GM12878 (cell line): Measurements from ENCODE around the gene DAPK2. TPM values are rescaled to one million over a fixed set of nuclear protein-coding genes. Genes with fewer than 3 reads are reported as not detected.

Experiments used
- ATAC-seq: fragments of 200-7000 bp; cut with Tn5 transposase; 3 replicates; pipeline ENCODE4 v1.9.1; 2020; ENCODE audit warnings: mild to moderate bottlenecking, moderate library complexity
- BruUV-seq: library from RNA; stranded (reverse); fragments of 400-500 nt; replicated peaks from 2 replicates; lab custom pipeline; 2021; lab: Mats Ljungman, UMichigan
- CTCF ChIA-PET: fragments of 300-600 bp; sonication (Branson Sonifier 250); formaldehyde crosslinking; extraction: SDS; loops from one replicate; lab custom pipeline; 2021; ENCODE audit warnings: inconsistent platforms; lab: Yijun Ruan, JAX
- POLR2A ChIA-PET: fragments of 350-600 bp; formaldehyde crosslinking; extraction: SDS; loops from one replicate; lab custom pipeline; 2021; ENCODE audit warnings: inconsistent platforms; lab: Charles Lee
- RAD21 ChIA-PET: fragments of 300-600 bp; sonication (Branson Sonifier 250); formaldehyde crosslinking; loops from one replicate; lab custom pipeline; 2023; ENCODE audit warnings: antibody characterized with exemption; ENCODE audit not compliant: unreplicated experiment; lab: Charles Lee
- SMC1A ChIA-PET: fragments of 300-600 bp; sonication (Branson Sonifier 250); formaldehyde crosslinking; loops from one replicate; lab custom pipeline; 2023; ENCODE audit not compliant: unreplicated experiment, uncharacterized antibody; lab: Charles Lee
- DNase-seq: peaks from one replicate; pipeline ENCODE4 v3.0.0-alpha.2; 2011; ENCODE audit warnings: low read depth, low spot score
- FAIRE-seq: peaks from 3 replicates; lab custom pipeline; 2011; peaks lifted over from hg19 to GRCh38; lab: Jason Lieb, UNC
- H2AFZ ChIP-seq: 2 replicates; pipeline ENCODE4 v1.6.0; 2011; ENCODE audit warnings: low read depth, low read length, control low read depth; ENCODE audit not compliant: control insufficient read depth
- H3K27ac ChIP-seq: 2 replicates; pipeline ENCODE4 v1.5.1; 2011; ENCODE audit warnings: control low read depth; ENCODE audit not compliant: control insufficient read depth, insufficient read depth
- H3K27me3 ChIP-seq, 2 experiments: replicated peaks in 1 of 2; 2 replicates each; pipeline versions ENCODE4 v1.6.0 to v1.6.1; 2011; ENCODE audit warnings: low read length in 1 of 2; ENCODE audit not compliant: control insufficient read depth in 2 of 2, insufficient read depth in 2 of 2
- H3K36me3 ChIP-seq, 2 experiments: 2 replicates each; pipeline ENCODE4 v1.5.1; 2011; ENCODE audit warnings: low read length in 1 of 2; ENCODE audit not compliant: control insufficient read depth in 2 of 2, insufficient read depth in 2 of 2
- H3K4me1 ChIP-seq: 2 replicates; pipeline ENCODE4 v1.6.1; 2011; ENCODE audit warnings: mild to moderate bottlenecking, low read length, moderate library complexity, mixed read lengths; ENCODE audit not compliant: control insufficient read depth, insufficient read depth
- H3K4me2 ChIP-seq: 2 replicates; pipeline ENCODE4 v1.6.0; 2011; ENCODE audit warnings: control low read depth; ENCODE audit not compliant: control insufficient read depth, insufficient read depth
- H3K4me3 ChIP-seq: fragments of 200-600 bp; sonication (generic); 2 replicates; pipeline ENCODE4 v1.5.1; 2016
- H3K79me2 ChIP-seq: 2 replicates; pipeline ENCODE4 v1.6.0; 2011; ENCODE audit warnings: low read length; ENCODE audit not compliant: control insufficient read depth, insufficient read depth
- H3K9ac ChIP-seq: 2 replicates; pipeline ENCODE4 v1.8.0; 2011; ENCODE audit warnings: low read length, control low read depth, mixed read lengths; ENCODE audit not compliant: control insufficient read depth, insufficient read depth
- H3K9me3 ChIP-seq: replicated peaks from 3 replicates; pipeline ENCODE4 v1.5.1; 2011; ENCODE audit warnings: mild to moderate bottlenecking, low read length; ENCODE audit not compliant: control insufficient read depth, insufficient read depth
- H4K20me1 ChIP-seq: 2 replicates; pipeline ENCODE4 v1.6.0; 2011; ENCODE audit not compliant: control insufficient read depth, insufficient read depth
- IKZF1 ChIP-seq: fragments of 450-650 bp; conservative IDR thresholded peaks from 2 replicates; pipeline ENCODE4 v1.6.1; 2017; ENCODE audit warnings: antibody characterized with exemption, mild to moderate bottlenecking
- RUNX3 ChIP-seq: IDR thresholded peaks from 2 replicates; pipeline ENCODE4 v1.6.1; 2012; ENCODE audit warnings: low read length, inconsistent platforms
- WGBS: methylation state at CpG from one replicate; pipeline ENCODE4 v1.1.6; 2016; ENCODE audit warnings: low lambda C conversion rate; ENCODE audit not compliant: insufficient replicate concordance, insufficient coverage; ENCODE audit errors: missing lambda C conversion rate; 5-methylcytosine and 5-hydroxymethylcytosine counted together
- in situ Hi-C: fragments of 300-500 bp; cut with MboI; formaldehyde crosslinking; loops from 9 replicates; pipeline ENCODE4 v1.14.3; 2018; ENCODE audit warnings: mixed read lengths
- intact Hi-C: fragments of 100-400 bp; cut with micrococcal nuclease; formaldehyde crosslinking; loops from one replicate; pipeline ENCODE4 v1.14.2; 2022; ENCODE audit not compliant: unreplicated experiment
- polyA plus RNA-seq, 11 experiments: library from polyadenylated mRNA; depleted of rRNA in 4 of 11; unstranded in 6 of 11; stranded (reverse) in 5 of 11; fragments of >200 nt; fragmentation: Nextera tagmentation in 4 of 11; fragmentation: Illumina TruSeq in 1 of 11; extraction: Ambion mirVana in 4 of 11; extraction: Trizol in 1 of 11; gene quantifications; 1 replicate in 1 of 11; 2 replicates in 10 of 11; pipeline versions ENCODE4 v1.2.1 to v1.2.3, GENCODE V29; 2011 to 2016; ENCODE audit warnings: inconsistent platforms in 2 of 11, missing spikeins in 2 of 11, low read depth in 1 of 11
- total RNA-seq, 4 experiments: library from RNA; depleted of rRNA in 3 of 4; stranded (reverse); fragments of >200 nt in 3 of 4; fragmentation: Illumina TruSeq in 1 of 4; extraction: Trizol in 1 of 4; gene quantifications; 2 replicates each; pipeline versions ENCODE4 v1.2.1 to v1.2.3, GENCODE V29; 2013 to 2021
- TF ChIP-seq, protein P1 (sequence below): fragments of 450-650 bp; formaldehyde crosslinking; IDR thresholded peaks from 2 replicates; pipeline ENCODE4 v1.4.0; 2020; ENCODE audit warnings: mild to moderate bottlenecking, moderate library complexity

Gene DAPK2
- total and polyA plus RNA-seq, 10 of the 15 experiments (the other 5 are each of a cell fraction or from before 2014, with no cell fraction given) = 0.69 to 8.4 (median 4.1) TPM

DNA sequence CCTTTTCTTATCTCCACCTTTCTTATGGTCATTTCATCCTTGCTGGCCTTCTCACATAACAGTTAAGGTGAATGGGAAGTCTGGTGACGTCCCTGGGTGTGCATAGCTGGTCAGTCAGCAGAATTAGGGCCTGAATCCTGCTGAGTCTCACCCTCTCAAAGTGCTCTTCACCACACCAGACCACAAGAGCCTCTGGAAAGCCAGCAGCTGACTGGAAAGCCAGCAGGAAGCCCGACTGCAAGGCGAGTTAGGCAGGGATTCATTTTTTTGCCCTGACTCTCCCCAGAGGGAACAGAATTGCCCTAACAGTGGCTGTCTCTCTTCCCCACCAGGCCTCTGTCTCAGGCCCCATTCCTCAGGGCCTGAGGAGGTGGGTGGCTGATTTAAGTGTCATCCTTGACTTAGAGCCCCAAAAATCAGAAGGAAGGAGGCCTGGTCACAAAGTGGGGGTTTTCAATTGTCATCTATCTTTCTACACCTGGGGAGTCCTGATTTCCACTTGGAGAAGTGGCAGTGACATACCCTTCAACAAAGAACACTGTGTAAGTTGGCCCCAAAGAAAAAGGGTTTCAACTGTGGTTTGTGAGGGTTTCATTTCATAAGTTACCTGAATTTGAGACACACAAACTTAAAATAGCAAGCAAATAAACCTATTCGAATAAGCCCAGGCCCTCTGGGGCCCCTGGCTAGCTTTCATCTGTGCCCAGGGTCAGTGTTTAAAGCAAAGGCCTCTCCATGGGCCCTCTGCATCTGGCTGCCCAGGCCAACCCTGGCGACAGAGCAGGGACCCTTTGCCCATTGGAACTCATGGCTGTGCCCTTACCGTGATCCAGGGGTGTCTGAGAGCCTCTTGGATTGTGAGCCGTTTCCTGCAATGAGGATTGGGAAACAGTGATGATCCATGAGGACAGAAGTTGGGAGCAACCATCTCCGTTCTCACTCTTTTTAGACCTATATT, 122.0 kb downstream of the DAPK2 start:
- TF ChIP-seq, protein P1, sequence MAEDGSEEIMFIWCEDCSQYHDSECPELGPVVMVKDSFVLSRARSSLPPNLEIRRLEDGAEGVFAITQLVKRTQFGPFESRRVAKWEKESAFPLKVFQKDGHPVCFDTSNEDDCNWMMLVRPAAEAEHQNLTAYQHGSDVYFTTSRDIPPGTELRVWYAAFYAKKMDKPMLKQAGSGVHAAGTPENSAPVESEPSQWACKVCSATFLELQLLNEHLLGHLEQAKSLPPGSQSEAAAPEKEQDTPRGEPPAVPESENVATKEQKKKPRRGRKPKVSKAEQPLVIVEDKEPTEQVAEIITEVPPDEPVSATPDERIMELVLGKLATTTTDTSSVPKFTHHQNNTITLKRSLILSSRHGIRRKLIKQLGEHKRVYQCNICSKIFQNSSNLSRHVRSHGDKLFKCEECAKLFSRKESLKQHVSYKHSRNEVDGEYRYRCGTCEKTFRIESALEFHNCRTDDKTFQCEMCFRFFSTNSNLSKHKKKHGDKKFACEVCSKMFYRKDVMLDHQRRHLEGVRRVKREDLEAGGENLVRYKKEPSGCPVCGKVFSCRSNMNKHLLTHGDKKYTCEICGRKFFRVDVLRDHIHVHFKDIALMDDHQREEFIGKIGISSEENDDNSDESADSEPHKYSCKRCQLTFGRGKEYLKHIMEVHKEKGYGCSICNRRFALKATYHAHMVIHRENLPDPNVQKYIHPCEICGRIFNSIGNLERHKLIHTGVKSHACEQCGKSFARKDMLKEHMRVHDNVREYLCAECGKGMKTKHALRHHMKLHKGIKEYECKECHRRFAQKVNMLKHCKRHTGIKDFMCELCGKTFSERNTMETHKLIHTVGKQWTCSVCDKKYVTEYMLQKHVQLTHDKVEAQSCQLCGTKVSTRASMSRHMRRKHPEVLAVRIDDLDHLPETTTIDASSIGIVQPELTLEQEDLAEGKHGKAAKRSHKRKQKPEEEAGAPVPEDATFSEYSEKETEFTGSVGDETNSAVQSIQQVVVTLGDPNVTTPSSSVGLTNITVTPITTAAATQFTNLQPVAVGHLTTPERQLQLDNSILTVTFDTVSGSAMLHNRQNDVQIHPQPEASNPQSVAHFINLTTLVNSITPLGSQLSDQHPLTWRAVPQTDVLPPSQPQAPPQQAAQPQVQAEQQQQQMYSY (CRISPR knock-in tag) = no peak
- 0 out of 2 replicates have a peak, but pooled peaks have one; percentile 9 for TF ChIP-seq IKZF1
- TF ChIP-seq RUNX3 = peak; percentile 68
- H3K4me3 ChIP-seq = no peak overlapping the region
- peaks cover 27% of the 10 kb centered on the region for H3K4me1 ChIP-seq
- FAIRE-seq = peak; percentile 31
- peak overlapping the region; percentile 34; the same call in 1 of the 2 replicates for H3K4me2 ChIP-seq
- CTCF ChIA-PET = interaction anchor here (0.8 to 5.3 kb wide), 4 partner anchors 20 to 59 kb away, joined by 3 to 30 read pairs (median 4); no protein-coding TSS in a partner anchor
- intact Hi-C loops (no loop called here), in situ Hi-C loops (no loop called here)
- peak; percentile 74 for ATAC-seq
- no peaks in the 10 kb centered on the region for H4K20me1 ChIP-seq
- H3K9me3 ChIP-seq = no peaks in the 10 kb centered on the region
- BruUV-seq = no TSS peak
- RAD21 ChIA-PET = interaction anchor here (1.1 to 2.3 kb wide), 3 partner anchors 46 to 86 kb away, joined by 3 to 10 read pairs (median 6); no protein-coding TSS in a partner anchor
- 53% methylated on average over 8 of the region's 8 CpGs for WGBS
- H3K79me2 ChIP-seq = no peaks in the 10 kb centered on the region
- POLR2A ChIA-PET = interaction anchor here (0.7 to 1.2 kb wide), 2 partner anchors 31 to 76 kb away, joined by 3 read pairs; no protein-coding TSS in a partner anchor
- H3K36me3 ChIP-seq = peaks cover 0 to 3% of the 10 kb centered on the region in 2 experiments; a peak in 2 of 4 replicates
- H3K9ac ChIP-seq = peak overlapping the region; percentile 46; the same call in 1 of the 2 replicates
- H3K27me3 ChIP-seq = no peaks in the 10 kb centered on the region
- 0 out of 2 replicates have a peak overlapping the region, but pooled peaks have one; percentile 27 for H3K27ac ChIP-seq
- SMC1A ChIA-PET = interaction anchor here (1.0 to 2.5 kb wide), 4 partner anchors 12 to 82 kb away, joined by 3 to 7 read pairs (median 4); no protein-coding TSS in a partner anchor
- DNase-seq = no peak
- peak overlapping the region; percentile 8; the same call in 1 of the 2 replicates for H2AFZ ChIP-seq
